Spleen (tissue), 11 donors: ENCODE results near the gene RNF41. TPM values are rescaled to one million over a fixed set of nuclear protein-coding genes. Genes with fewer than 3 reads are reported as not detected.
A peak's percentile ranks its signal among the peaks of the same experiment; 100 is the strongest.
"Not testable (repeated sequence)": the region's sequence is repeated elsewhere in the genome, so short reads cannot be mapped to it uniquely, and the experiment has no call there.

Source experiments
- DNase-seq: peaks from one replicate; pipeline ENCODE4 v3.0.0-alpha.2; 2020
- H3K27ac ChIP-seq, 8 donors: fragments of 200-600 bp; sonication (generic) in 7 of 8; 1 replicate in 4 of 8; 2 replicates in 4 of 8; pipeline versions ENCODE4 v1.5.0 to v1.8.0; 2016 to 2021; ENCODE audit warnings: inconsistent platforms in 4 of 8, mild to moderate bottlenecking in 4 of 8, moderate library complexity in 1 of 8
- H3K27me3 ChIP-seq, 7 donors: fragments of 200-600 bp; sonication (generic) in 6 of 7; replicated peaks in 1 of 7; 1 replicate in 4 of 7; 2 replicates in 3 of 7; pipeline versions ENCODE4 v1.5.0 to v1.8.0; 2016 to 2021; ENCODE audit warnings: inconsistent platforms in 3 of 7, mild to moderate bottlenecking in 1 of 7
- H3K36me3 ChIP-seq, 6 donors: fragments of 200-600 bp; sonication (generic) in 5 of 6; 1 replicate in 4 of 6; 2 replicates in 2 of 6; pipeline versions ENCODE4 v1.5.0 to v1.8.0; 2016 to 2021; ENCODE audit warnings: inconsistent platforms in 2 of 6
- H3K4me1 ChIP-seq, 6 donors: fragments of 200-600 bp; sonication (generic) in 5 of 6; 1 replicate in 3 of 6; 2 replicates in 3 of 6; pipeline versions ENCODE4 v1.5.0 to v1.8.0; 2016 to 2021; ENCODE audit warnings: inconsistent platforms in 3 of 6
- H3K4me3 ChIP-seq, 8 donors: fragments of 200-600 bp; sonication (generic) in 7 of 8; 1 replicate in 4 of 8; 2 replicates in 4 of 8; pipeline versions ENCODE4 v1.5.0 to v1.8.0; 2016 to 2021; ENCODE audit warnings: inconsistent platforms in 4 of 8, mild to moderate bottlenecking in 4 of 8, moderate library complexity in 2 of 8
- H3K9me3 ChIP-seq, 8 donors: fragments of 200-600 bp; sonication (generic) in 7 of 8; 1 replicate in 4 of 8; 2 replicates in 4 of 8; pipeline versions ENCODE4 v1.5.0 to v1.8.0; 2016 to 2021; ENCODE audit warnings: inconsistent platforms in 4 of 8
- POLR2A ChIP-seq, 3 donors: fragments of 450-650 bp; IDR thresholded peaks; one replicate each; pipeline ENCODE4 v1.5.1; 2017; ENCODE audit warnings: antibody characterized with exemption in 3 of 3, mild to moderate bottlenecking in 1 of 3
- POLR2AphosphoS5 ChIP-seq, 3 donors: sonication (generic); formaldehyde crosslinking; IDR thresholded peaks; one replicate each; pipeline ENCODE4 v1.5.1; 2017; ENCODE audit warnings: antibody characterized with exemption in 3 of 3
- WGBS, 5 donors: extraction: QIAGEN DNeasy Blood & Tissue Kit in 3 of 5; methylation state at CpG; one replicate each; pipeline versions ENCODE4 v1.1.5 to v1.1.7; 2013 to 2018; 5-methylcytosine and 5-hydroxymethylcytosine counted together
- intact Hi-C: fragments of 100-400 bp; cut with DNase I; formaldehyde crosslinking; loops from one replicate; pipeline ENCODE4 v1.15.0; 2023; ENCODE audit warnings: low total_unique reads
- polyA plus RNA-seq, 3 donors: library from polyadenylated mRNA; stranded (reverse); fragments of 200-250 nt; gene quantifications; one replicate each; pipeline ENCODE4 v1.2.1, GENCODE V29; 2013
- total RNA-seq, 7 donors: library from RNA; depleted of rRNA in 3 of 7; stranded (reverse); fragments of >200 nt in 3 of 7; fragmentation: NEBNext Ultra II Directional in 4 of 7; extraction: Animal tissue kit (Norgen Biotek cat#: 25700) in 4 of 7; gene quantifications; one replicate each; pipeline versions ENCODE4 v1.1.0 to v1.2.1, GENCODE V29; 2016 to 2021
- TF ChIP-seq, protein P1 (sequence below), 11 experiments: fragments of 200-600 bp in 7 of 11; fragments of 450-650 bp in 4 of 11; sonication (generic) in 4 of 11; IDR thresholded peaks in 8 of 11; conservative IDR thresholded peaks in 3 of 11; 1 replicate in 7 of 11; 2 replicates in 4 of 11; pipeline versions ENCODE4 v1.4.0 to v1.8.0; 2016 to 2021; ENCODE audit warnings: antibody characterized with exemption in 11 of 11, inconsistent platforms in 4 of 11, mild to moderate bottlenecking in 1 of 11
- donor health status: healthy with polysubstance abuse.
- donor health status: DM: no; HTN: no; CAD: no; lungs with moderate emphysema.
- donor health status: DM: no; HTN: no; CAD: no.
- donor health status: Bipolar disorder and iron deficiency.
- donor health status: healthy.
- donor health status: DM: no; HTN: no; CAD: no.
- donor health status: DM: yes; HTN: yes; CAD: no.

The RNF41 gene
- total and polyA plus RNA-seq, 10 donors: 13.2 to 56.1 (median 45.0) TPM

DNA sequence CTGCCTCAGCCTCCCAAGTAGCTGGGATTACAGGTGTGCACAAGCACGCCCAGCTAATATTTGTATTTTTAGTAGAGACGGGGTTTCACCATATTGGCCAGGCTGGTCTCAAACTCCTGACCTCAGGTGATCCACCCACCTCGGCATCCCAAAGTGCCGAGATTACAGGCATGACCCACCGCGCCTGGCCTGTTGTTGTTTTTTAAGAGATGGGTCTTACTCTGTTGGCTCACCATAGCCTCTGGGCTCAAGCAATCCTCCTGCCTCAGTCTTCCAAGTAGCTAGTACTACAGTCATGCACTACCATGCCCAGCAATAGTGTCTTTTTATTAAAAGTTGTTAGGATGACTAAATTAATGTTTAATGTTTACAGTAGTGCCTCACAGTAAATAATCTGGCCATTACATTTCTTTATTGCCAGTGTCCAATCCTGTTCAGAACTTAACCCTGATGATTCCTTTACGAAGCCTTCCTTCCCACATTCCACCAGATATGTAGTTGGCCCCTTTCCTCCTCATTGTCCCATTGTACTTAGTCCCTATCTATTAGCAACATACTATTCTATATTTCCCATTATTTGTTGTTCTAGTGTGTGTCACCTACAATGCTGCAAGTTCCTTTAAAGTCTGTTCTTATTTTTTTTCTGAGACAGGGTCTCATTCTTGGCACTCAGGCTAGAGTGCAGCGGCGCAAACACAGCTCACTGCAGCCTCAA, 23.6 kb downstream of the RNF41 start:
- intact Hi-C loops: loop anchor here (10.0 kb wide), 1 partner anchor 57 kb away; the partner anchor contains the start of gene ANKRD52
- no peak for DNase-seq

DNA sequence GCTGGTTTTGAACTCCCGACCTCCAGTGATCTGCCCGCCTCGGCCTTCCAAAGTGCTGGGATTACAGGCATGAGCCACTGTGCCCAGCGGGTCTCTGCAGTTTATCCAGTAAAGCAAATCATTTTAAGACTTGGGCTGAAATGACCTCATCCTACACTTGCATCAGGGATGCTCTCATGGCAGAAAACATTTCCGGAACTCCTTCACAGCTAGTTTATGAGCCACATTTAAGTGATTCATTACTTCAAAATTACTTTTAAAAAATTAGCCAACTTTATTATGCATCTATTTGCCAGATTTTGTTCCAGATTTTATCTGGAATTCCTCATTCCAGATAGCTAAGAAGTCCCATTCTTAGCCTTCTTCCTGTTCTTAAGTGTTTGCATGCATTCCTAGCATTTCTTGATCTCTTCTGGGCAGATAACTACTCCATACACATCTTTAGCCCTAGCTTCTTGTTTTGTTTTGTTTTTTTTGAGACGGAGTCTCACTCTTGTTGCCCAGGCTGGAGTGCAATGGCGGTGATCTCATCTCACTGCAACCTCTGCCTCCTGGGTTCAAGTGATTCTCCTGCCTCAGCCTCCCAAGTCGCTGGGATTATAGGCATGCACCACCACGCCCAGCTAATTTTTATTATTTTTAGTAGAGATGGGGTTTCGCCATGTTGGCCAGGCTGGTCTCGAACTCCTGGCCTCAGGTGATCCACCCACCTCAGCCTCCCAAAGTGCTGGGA, 24.7 kb downstream of the RNF41 start:
- not testable (repeated sequence) for H3K36me3 ChIP-seq, H3K9me3 ChIP-seq, H3K4me3 ChIP-seq, DNase-seq, H3K27me3 ChIP-seq
- H3K27ac ChIP-seq: peak overlapping the region in 6 of 8 donors; percentile 36 to 60 (median 38)
- WGBS, 5 donors: 63 to 83% (median 83%) methylated on average over 11 of the region's 11 CpGs
- intact Hi-C loops: loop anchor here (10.0 kb wide), 1 partner anchor 58 kb away; the partner anchor contains the start of gene ANKRD52
- H3K4me1 ChIP-seq: peaks cover 0 to 18% (median 3%) of the 10 kb centered on the region in 6 donors

More for the DNA sequence above, 23.6 kb downstream of the RNF41 start:
- H3K27me3 ChIP-seq: no peaks in the 10 kb centered on the region
- WGBS, 5 donors: 88 to 96% (median 94%) methylated on average over 9 of the region's 9 CpGs
- peaks cover 2 to 20% (median 7%) of the 10 kb centered on the region in 6 donors for H3K4me1 ChIP-seq
- H3K36me3 ChIP-seq: no peaks in the 10 kb centered on the region
- H3K27ac ChIP-seq: peak overlapping the region in 3 of 8 donors; percentile 12 to 60 (median 47)
- TF ChIP-seq POLR2AphosphoS5 (IDR thresholded peaks at IDR 0.05) (no peak), POLR2A (IDR thresholded peaks at IDR 0.05) (no peak)
- TF ChIP-seq, protein P1, sequence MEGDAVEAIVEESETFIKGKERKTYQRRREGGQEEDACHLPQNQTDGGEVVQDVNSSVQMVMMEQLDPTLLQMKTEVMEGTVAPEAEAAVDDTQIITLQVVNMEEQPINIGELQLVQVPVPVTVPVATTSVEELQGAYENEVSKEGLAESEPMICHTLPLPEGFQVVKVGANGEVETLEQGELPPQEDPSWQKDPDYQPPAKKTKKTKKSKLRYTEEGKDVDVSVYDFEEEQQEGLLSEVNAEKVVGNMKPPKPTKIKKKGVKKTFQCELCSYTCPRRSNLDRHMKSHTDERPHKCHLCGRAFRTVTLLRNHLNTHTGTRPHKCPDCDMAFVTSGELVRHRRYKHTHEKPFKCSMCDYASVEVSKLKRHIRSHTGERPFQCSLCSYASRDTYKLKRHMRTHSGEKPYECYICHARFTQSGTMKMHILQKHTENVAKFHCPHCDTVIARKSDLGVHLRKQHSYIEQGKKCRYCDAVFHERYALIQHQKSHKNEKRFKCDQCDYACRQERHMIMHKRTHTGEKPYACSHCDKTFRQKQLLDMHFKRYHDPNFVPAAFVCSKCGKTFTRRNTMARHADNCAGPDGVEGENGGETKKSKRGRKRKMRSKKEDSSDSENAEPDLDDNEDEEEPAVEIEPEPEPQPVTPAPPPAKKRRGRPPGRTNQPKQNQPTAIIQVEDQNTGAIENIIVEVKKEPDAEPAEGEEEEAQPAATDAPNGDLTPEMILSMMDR (IDR thresholded peaks at IDR 0.05 in 8 of 11, conservative IDR thresholded peaks at IDR 0.05 in 3 of 11): no peak
- H3K4me3 ChIP-seq: no peak overlapping the region
- no peaks in the 10 kb centered on the region for H3K9me3 ChIP-seq

DNA sequence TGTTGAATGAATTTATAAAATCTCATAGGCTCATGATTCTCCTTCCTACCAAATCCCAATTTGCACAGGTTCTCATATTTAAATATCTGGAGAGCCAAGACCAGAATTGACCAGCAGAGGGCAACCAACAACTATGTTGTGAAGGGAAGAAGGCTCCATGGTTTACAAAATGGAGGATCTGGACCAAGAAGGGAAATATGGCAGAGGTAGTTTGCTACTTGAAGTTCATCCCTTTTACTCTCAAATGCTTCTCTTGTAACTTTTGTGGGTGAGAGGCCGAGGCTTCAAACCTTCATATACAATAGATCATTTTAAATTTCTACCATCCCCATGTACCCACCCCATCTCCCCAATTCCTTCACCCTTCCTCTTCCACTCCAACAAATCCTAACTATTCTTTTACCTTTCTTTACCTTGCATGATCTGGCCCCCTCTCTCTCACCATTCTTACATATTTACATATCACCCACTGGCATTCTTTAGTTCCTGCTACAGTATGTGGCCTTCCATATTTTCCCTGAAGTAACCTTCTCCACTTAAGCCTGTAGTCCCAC, 28.6 kb downstream of the RNF41 start:
- TF ChIP-seq POLR2A (IDR thresholded peaks at IDR 0.05): no peak
- TF ChIP-seq, protein P1 (IDR thresholded peaks at IDR 0.05 in 8 of 11, conservative IDR thresholded peaks at IDR 0.05 in 3 of 11): peak; percentile 50 to 92 (median 82)
- WGBS, 5 donors: 32 to 50% (median 42%) methylated on average over 1 of the region's 1 CpG

DNA sequence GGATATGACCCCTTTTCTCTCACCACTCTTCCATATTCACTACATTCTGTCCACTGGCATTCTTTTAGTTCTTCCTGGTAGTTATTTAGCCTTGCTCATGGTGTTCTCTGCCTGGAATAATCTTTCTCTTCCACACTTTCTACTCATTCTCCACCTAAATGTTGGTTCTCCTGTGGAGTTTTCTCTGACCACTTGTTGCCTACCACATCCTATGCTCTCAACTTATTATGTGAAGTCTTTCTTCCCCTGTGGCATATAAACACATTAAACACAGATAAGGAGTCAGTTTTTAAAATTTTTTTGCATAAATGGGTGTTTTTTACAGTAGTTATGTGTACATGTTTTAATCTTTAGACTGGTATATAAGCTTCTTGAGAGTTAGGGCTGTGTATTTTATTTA, 29.1 kb downstream of the RNF41 start:
- no peaks in the 10 kb centered on the region for H3K36me3 ChIP-seq
- H3K27me3 ChIP-seq: no peaks in the 10 kb centered on the region
- no peak overlapping the region for H3K4me3 ChIP-seq
- DNase-seq: no peak
- TF ChIP-seq POLR2A (IDR thresholded peaks at IDR 0.05) (no peak), POLR2AphosphoS5 (IDR thresholded peaks at IDR 0.05) (no peak)
- TF ChIP-seq, protein P1 (IDR thresholded peaks at IDR 0.05 in 8 of 11, conservative IDR thresholded peaks at IDR 0.05 in 3 of 11): no peak
- intact Hi-C loops: loop anchor here (10.0 kb wide), 1 partner anchor 62 kb away; the partner anchor contains the start of gene ANKRD52
- no peak overlapping the region for H3K27ac ChIP-seq
- peaks cover 15 to 45% (median 27%) of the 10 kb centered on the region in 6 donors for H3K4me1 ChIP-seq
- no peaks in the 10 kb centered on the region for H3K9me3 ChIP-seq

More for the DNA sequence above, 28.6 kb downstream of the RNF41 start:
- Histone ChIP-seq H3K9me3 (no peaks in the 10 kb centered on the region), H3K27ac (no peak overlapping the region), H3K4me1 (peaks cover 10 to 40% (median 22%) of the 10 kb centered on the region in 6 donors), H3K36me3 (no peaks in the 10 kb centered on the region), H3K4me3 (no peak overlapping the region), H3K27me3 (no peaks in the 10 kb centered on the region)
- DNase-seq: no peak
- intact Hi-C loops: loop anchor here (10.0 kb wide), 1 partner anchor 62 kb away; the partner anchor contains the start of gene ANKRD52
